ENCODE measurements around the gene GRIA1. TPM values are rescaled to one million over a fixed set of nuclear protein-coding genes. Genes with fewer than 3 reads are reported as not detected.

The GRIA1 gene
- total and polyA plus RNA-seq, 9 donors = 0.11 to 1.4 (median 0.34) TPM; not detected in 2

- H3K4me3 ChIP-seq = no peak overlapping the region
- no peak overlapping the region for H3K27ac ChIP-seq
- DNase-seq = no peak
- H3K9me3 ChIP-seq = no peaks in the 10 kb centered on the region
- H3K4me1 ChIP-seq (ENCODE audit: insufficient read depth) = no peaks in the 10 kb centered on the region
- TF ChIP-seq EP300 (IDR thresholded peaks at IDR 0.05) (no peak), POLR2A (IDR thresholded peaks at IDR 0.05) (no peak)
- TF ChIP-seq, protein P1, sequence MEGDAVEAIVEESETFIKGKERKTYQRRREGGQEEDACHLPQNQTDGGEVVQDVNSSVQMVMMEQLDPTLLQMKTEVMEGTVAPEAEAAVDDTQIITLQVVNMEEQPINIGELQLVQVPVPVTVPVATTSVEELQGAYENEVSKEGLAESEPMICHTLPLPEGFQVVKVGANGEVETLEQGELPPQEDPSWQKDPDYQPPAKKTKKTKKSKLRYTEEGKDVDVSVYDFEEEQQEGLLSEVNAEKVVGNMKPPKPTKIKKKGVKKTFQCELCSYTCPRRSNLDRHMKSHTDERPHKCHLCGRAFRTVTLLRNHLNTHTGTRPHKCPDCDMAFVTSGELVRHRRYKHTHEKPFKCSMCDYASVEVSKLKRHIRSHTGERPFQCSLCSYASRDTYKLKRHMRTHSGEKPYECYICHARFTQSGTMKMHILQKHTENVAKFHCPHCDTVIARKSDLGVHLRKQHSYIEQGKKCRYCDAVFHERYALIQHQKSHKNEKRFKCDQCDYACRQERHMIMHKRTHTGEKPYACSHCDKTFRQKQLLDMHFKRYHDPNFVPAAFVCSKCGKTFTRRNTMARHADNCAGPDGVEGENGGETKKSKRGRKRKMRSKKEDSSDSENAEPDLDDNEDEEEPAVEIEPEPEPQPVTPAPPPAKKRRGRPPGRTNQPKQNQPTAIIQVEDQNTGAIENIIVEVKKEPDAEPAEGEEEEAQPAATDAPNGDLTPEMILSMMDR (IDR thresholded peaks at IDR 0.05) = no peak
- WGBS, 3 donors = 80 to 90% (median 87%) methylated on average over 4 of the region's 4 CpGs
- H3K36me3 ChIP-seq = no peaks in the 10 kb centered on the region
- no peaks in the 10 kb centered on the region for H3K27me3 ChIP-seq
- intact Hi-C loops (cut with DNase I) = no loop called here
Observed at GRCh38 chr5:153674356-153674755, 183.9 kb downstream of the GRIA1 start.

GRCh38 chr5:153676406-153676805, 185.9 kb downstream of the GRIA1 start:
- Histone ChIP-seq H3K4me1 (ENCODE audit: insufficient read depth) (no peaks in the 10 kb centered on the region), H3K27me3 (no peaks in the 10 kb centered on the region), H3K4me3 (no peak overlapping the region), H3K27ac (no peak overlapping the region), H3K9me3 (no peaks in the 10 kb centered on the region), H3K36me3 (no peaks in the 10 kb centered on the region)
- DNase-seq = no peak
- intact Hi-C loops (cut with DNase I) = no loop called here
- TF ChIP-seq POLR2A (IDR thresholded peaks at IDR 0.05) = no peak
- TF ChIP-seq, protein P1 (IDR thresholded peaks at IDR 0.05) = no peak
- no peak for TF ChIP-seq EP300 (IDR thresholded peaks at IDR 0.05)
- WGBS, 3 donors = 16 to 28% (median 19%) methylated on average over 3 of the region's 3 CpGs

- Histone ChIP-seq H3K27ac (no peak overlapping the region), H3K9me3 (no peaks in the 10 kb centered on the region), H3K4me1 (ENCODE audit: insufficient read depth) (no peaks in the 10 kb centered on the region), H3K36me3 (no peaks in the 10 kb centered on the region), H3K27me3 (no peaks in the 10 kb centered on the region), H3K4me3 (no peak overlapping the region)
- TF ChIP-seq, protein P1 (IDR thresholded peaks at IDR 0.05) = no peak
- TF ChIP-seq EP300 (IDR thresholded peaks at IDR 0.05) = no peak
- TF ChIP-seq POLR2A (IDR thresholded peaks at IDR 0.05) = no peak
- intact Hi-C loops (cut with DNase I) = no loop called here
- WGBS, 3 donors = 56 to 77% (median 64%) methylated on average over 7 of the region's 7 CpGs
- no peak for DNase-seq
Observed at GRCh38 chr5:153676821-153677220, 186.4 kb downstream of the GRIA1 start.

DNA sequence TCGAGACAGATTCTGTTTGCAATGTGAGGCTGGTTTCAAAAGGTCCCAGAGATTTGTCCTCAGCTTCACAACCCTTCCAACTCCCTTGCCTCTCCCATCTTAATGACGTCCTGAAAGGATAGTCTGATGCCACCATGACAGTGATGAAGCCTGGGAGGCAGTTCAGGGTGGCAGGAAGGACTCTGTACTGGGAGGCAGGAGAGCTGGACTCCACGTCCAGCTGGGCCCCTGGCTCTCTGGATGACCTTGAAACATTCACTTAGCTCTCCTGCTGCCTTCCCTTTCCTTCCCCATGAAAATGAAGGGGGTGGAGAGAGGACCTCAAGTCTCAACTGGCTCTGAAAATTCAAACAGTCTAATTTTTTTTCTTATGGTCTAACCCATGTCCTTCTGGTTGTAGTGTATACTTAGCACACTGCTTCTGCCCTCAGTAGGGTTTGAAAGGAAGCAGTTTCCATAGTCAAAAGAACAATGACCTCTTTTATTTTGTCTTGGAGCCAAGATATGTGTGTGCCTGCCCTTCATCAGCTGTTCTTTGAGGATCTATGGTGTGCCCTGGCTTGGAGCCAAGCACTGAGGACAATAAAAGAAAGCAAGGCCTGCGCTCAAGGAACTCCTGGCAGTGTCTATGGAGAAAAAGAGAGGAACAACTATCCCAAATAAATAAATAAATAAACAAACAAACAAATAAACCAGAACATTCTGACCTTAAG, 188.3 kb downstream of the GRIA1 start:
- intact Hi-C loops (cut with DNase I) = no loop called here
- no peak for DNase-seq
- 34 to 50% (median 38%) methylated on average over 4 of the region's 4 CpGs for WGBS, 3 donors
- H3K9me3 ChIP-seq = no peaks in the 10 kb centered on the region
- H3K27me3 ChIP-seq = no peaks in the 10 kb centered on the region
- no peaks in the 10 kb centered on the region for H3K36me3 ChIP-seq
- H3K4me1 ChIP-seq (ENCODE audit: insufficient read depth) = no peaks in the 10 kb centered on the region
- no peak for TF ChIP-seq POLR2A (IDR thresholded peaks at IDR 0.05)
- no peak for TF ChIP-seq EP300 (IDR thresholded peaks at IDR 0.05)
- TF ChIP-seq, protein P1 (IDR thresholded peaks at IDR 0.05) = no peak
- no peak overlapping the region for H3K4me3 ChIP-seq
- H3K27ac ChIP-seq = no peak overlapping the region
